OCI-LY7 (cell line): Measurements from ENCODE around the gene RIPPLY1. TPM values are rescaled to one million over a fixed set of nuclear protein-coding genes. Genes with fewer than 3 reads are reported as not detected.

Experiments
- BruUV-seq: library from RNA; stranded (reverse); fragments of 400-500 nt; replicated peaks from 2 replicates; lab custom pipeline; 2021; lab: Mats Ljungman, UMichigan
- CTCF ChIA-PET: fragments of 300-600 bp; sonication (Branson Sonifier 250); formaldehyde crosslinking; loops from one replicate; lab custom pipeline; 2022; ENCODE audit warnings: antibody characterized with exemption; ENCODE audit not compliant: unreplicated experiment; lab: Charles Lee
- POLR2A ChIA-PET: fragments of 300-600 bp; sonication (Branson Sonifier 250); formaldehyde crosslinking; loops from one replicate; lab custom pipeline; 2022; ENCODE audit warnings: antibody characterized with exemption; lab: Charles Lee
- DNase-seq: peaks from one replicate; pipeline ENCODE4 v3.0.0-alpha.2; 2015; ENCODE audit warnings: low spot score
- H2AFZ ChIP-seq: fragments of 200-600 bp; sonication (generic), shearing (Covaris generic); 2 replicates; pipeline ENCODE4 v1.6.1; 2014; ENCODE audit warnings: mild to moderate bottlenecking, antibody characterized with exemption, low read length, moderate library complexity
- H3K27ac ChIP-seq: fragments of 200-600 bp; sonication (generic); 2 replicates; pipeline ENCODE4 v1.5.1; 2014; ENCODE audit warnings: mixed run types, low read depth, mild to moderate bottlenecking, moderate library complexity, low read length, inconsistent platforms; ENCODE audit not compliant: poor library complexity, severe bottlenecking
- H3K36me3 ChIP-seq: fragments of 200-600 bp; sonication (generic); 2 replicates; pipeline ENCODE4 v1.6.1; 2014; ENCODE audit warnings: mild to moderate bottlenecking, antibody characterized with exemption, low read length, moderate library complexity, mixed read lengths; ENCODE audit not compliant: insufficient read depth
- H3K4me1 ChIP-seq: fragments of 200-600 bp; sonication (generic); 2 replicates; pipeline ENCODE4 v1.5.1; 2014; ENCODE audit warnings: mild to moderate bottlenecking, low read length; ENCODE audit not compliant: insufficient read depth, poor library complexity, severe bottlenecking
- H3K4me2 ChIP-seq: fragments of 200-600 bp; sonication (generic); 2 replicates; pipeline ENCODE4 v1.6.1; 2014; ENCODE audit warnings: mild to moderate bottlenecking, low read length
- H3K4me3 ChIP-seq: fragments of 200-600 bp; sonication (generic); 2 replicates; pipeline ENCODE4 v1.5.1; 2014; ENCODE audit warnings: mild to moderate bottlenecking, low read depth, low read length; ENCODE audit not compliant: poor library complexity, severe bottlenecking
- H3K79me2 ChIP-seq: fragments of 200-600 bp; sonication (generic); 2 replicates; pipeline ENCODE4 v1.6.1; 2016; ENCODE audit warnings: low read depth, mild to moderate bottlenecking, low read length, moderate library complexity, mixed read lengths; ENCODE audit not compliant: insufficient read depth
- H3K9me2 ChIP-seq: fragments of 200-600 bp; sonication (generic); 2 replicates; pipeline ENCODE4 v1.6.1; 2016; ENCODE audit warnings: mild to moderate bottlenecking, low read length, mixed read lengths; ENCODE audit not compliant: insufficient read depth
- H3K9me3 ChIP-seq: fragments of 200-600 bp; sonication (generic); 2 replicates; pipeline ENCODE4 v1.6.1; 2014; ENCODE audit warnings: mild to moderate bottlenecking, mixed run types, low read length, mixed read lengths
- H4K20me1 ChIP-seq: fragments of 200-600 bp; sonication (generic); 2 replicates; pipeline ENCODE4 v1.6.1; 2014; ENCODE audit warnings: mild to moderate bottlenecking, antibody characterized with exemption, low read length, moderate library complexity, mixed read lengths; ENCODE audit not compliant: insufficient read depth
- EZH2phosphoT487 ChIP-seq: fragments of 200-600 bp; sonication (generic); IDR thresholded peaks from 2 replicates; pipeline ENCODE4 v1.6.1; 2018; ENCODE audit warnings: low read depth, borderline replicate concordance, mild to moderate bottlenecking, mixed run types, antibody characterized with exemption, low read length, moderate library complexity, mixed read lengths
- intact Hi-C: fragments of 100-400 bp; cut with micrococcal nuclease; formaldehyde crosslinking; loops from one replicate; pipeline ENCODE4 v1.10.0; 2022; ENCODE audit not compliant: unreplicated experiment
- total RNA-seq, 2 experiments: library from RNA; depleted of rRNA in 1 of 2; stranded (reverse); fragments of >200 nt in 1 of 2; shearing (Covaris generic) in 1 of 2; gene quantifications; 2 replicates each; pipeline ENCODE4 v1.2.3, GENCODE V29; 2014 to 2022
- TF ChIP-seq, protein P1 (sequence below): fragments of 200-600 bp; sonication (generic); conservative IDR thresholded peaks from 2 replicates; pipeline ENCODE4 v1.5.1; 2014; ENCODE audit warnings: mild to moderate bottlenecking, antibody characterized with exemption, low read length, moderate library complexity, mixed read lengths

The RIPPLY1 gene
- total RNA-seq, 2 experiments from 2014 or later = not detected

GRCh38 chrX:106905064-106905708 lies 2.0 kb upstream of the RIPPLY1 start:
- no peaks in the 10 kb centered on the region for H3K4me1 ChIP-seq
- no peaks in the 10 kb centered on the region for H3K9me3 ChIP-seq
- H3K27ac ChIP-seq = no peak overlapping the region
- intact Hi-C loops = no loop called here
- no peaks in the 10 kb centered on the region for H3K9me2 ChIP-seq
- no peaks in the 10 kb centered on the region for H4K20me1 ChIP-seq
- ChIA-PET CTCF (interaction anchor here (0.6 kb wide), 1 partner anchor 13 kb away, joined by 3 read pairs; no protein-coding TSS in a partner anchor), POLR2A (no interaction called here)
- no peak overlapping the region for H2AFZ ChIP-seq
- H3K4me3 ChIP-seq = no peak overlapping the region
- BruUV-seq = no TSS peak
- H3K4me2 ChIP-seq = no peak overlapping the region
- no peaks in the 10 kb centered on the region for H3K79me2 ChIP-seq
- H3K36me3 ChIP-seq = no peaks in the 10 kb centered on the region
- no peak for TF ChIP-seq EZH2phosphoT487
- TF ChIP-seq, protein P1, sequence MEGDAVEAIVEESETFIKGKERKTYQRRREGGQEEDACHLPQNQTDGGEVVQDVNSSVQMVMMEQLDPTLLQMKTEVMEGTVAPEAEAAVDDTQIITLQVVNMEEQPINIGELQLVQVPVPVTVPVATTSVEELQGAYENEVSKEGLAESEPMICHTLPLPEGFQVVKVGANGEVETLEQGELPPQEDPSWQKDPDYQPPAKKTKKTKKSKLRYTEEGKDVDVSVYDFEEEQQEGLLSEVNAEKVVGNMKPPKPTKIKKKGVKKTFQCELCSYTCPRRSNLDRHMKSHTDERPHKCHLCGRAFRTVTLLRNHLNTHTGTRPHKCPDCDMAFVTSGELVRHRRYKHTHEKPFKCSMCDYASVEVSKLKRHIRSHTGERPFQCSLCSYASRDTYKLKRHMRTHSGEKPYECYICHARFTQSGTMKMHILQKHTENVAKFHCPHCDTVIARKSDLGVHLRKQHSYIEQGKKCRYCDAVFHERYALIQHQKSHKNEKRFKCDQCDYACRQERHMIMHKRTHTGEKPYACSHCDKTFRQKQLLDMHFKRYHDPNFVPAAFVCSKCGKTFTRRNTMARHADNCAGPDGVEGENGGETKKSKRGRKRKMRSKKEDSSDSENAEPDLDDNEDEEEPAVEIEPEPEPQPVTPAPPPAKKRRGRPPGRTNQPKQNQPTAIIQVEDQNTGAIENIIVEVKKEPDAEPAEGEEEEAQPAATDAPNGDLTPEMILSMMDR = no peak
- no peak for DNase-seq

DNA sequence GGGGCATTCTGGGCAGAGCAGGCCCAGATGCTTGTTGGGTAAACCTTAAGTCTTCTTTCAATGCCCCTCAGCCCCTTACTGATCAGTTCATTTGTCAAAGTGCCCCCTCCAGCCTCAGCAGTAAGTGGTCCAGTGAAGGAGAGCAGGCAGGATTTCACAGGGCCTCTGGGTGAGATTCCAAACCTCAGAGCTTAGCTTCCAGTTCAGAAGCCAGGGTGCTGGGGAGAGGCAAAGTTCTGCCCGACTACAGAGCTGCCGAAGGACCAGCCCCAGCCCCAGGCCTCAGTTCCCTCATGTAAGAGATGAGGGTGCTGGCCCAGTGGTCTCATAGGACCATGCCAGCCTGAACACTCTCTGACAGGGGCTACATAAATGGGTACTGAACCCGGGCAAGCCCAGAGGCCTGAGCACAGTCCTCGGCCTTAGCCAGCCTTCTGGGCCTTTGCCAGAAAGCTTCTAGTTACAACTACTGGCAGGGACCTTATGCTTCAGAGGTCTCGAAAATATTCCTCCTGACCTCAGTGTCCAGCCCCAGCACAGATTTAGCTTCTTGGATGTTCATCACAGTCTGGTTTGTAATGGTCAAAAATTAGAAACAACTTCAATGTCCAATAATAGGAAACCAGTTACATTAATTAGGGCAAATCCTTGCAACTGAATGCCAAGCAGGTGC lies 851 bp upstream of the RIPPLY1 start:
- intact Hi-C loops = no loop called here
- no TSS peak for BruUV-seq
- CTCF ChIA-PET = no interaction called here
- TF ChIP-seq EZH2phosphoT487 = no peak
- TF ChIP-seq, protein P1 = no peak
- no peaks in the 10 kb centered on the region for H3K4me1 ChIP-seq
- no peaks in the 10 kb centered on the region for H3K36me3 ChIP-seq
- no peak for DNase-seq
- H3K79me2 ChIP-seq = no peaks in the 10 kb centered on the region
- H3K27ac ChIP-seq = no peak overlapping the region
- H3K9me2 ChIP-seq = no peaks in the 10 kb centered on the region
- no peak overlapping the region for H3K4me2 ChIP-seq
- POLR2A ChIA-PET = interaction anchor here (1.2 kb wide), 1 partner anchor 21 kb away, joined by 3 read pairs; no protein-coding TSS in a partner anchor
- no peaks in the 10 kb centered on the region for H4K20me1 ChIP-seq
- H3K4me3 ChIP-seq = no peak overlapping the region
- H3K9me3 ChIP-seq = no peaks in the 10 kb centered on the region
- H2AFZ ChIP-seq = no peak overlapping the region

GRCh38 chrX:106902684-106903083 lies 457 bp downstream of the RIPPLY1 start:
- Histone ChIP-seq H3K36me3 (no peaks in the 10 kb centered on the region), H3K79me2 (no peaks in the 10 kb centered on the region), H3K4me3 (no peak overlapping the region), H3K9me2 (no peaks in the 10 kb centered on the region), H4K20me1 (no peaks in the 10 kb centered on the region), H3K4me1 (no peaks in the 10 kb centered on the region), H3K27ac (no peak overlapping the region), H2AFZ (no peak overlapping the region), H3K9me3 (no peaks in the 10 kb centered on the region), H3K4me2 (no peak overlapping the region)
- BruUV-seq = no TSS peak
- ChIA-PET CTCF (no interaction called here), POLR2A (interaction anchor here (0.5 kb wide), 1 partner anchor 589 kb away, joined by 4 read pairs; no protein-coding TSS in a partner anchor)
- TF ChIP-seq, protein P1 = no peak
- no peak for TF ChIP-seq EZH2phosphoT487
- DNase-seq = no peak
- intact Hi-C loops = no loop called here
